GM13977 (cell line): ENCODE results near the gene CYCS.
A peak's percentile ranks its signal among the peaks of the same experiment; 100 is the strongest.
"Not testable (repeated sequence)": the region's sequence is repeated elsewhere in the genome, so short reads cannot be mapped to it uniquely, and the experiment has no call there.

Experiments used
- DNase-seq: peaks from one replicate; pipeline ENCODE4 v3.0.0; 2012; ENCODE audit warnings: low spot score
- CTCF ChIP-seq: IDR thresholded peaks from 2 replicates; pipeline ENCODE4 v1.5.1; 2012; ENCODE audit warnings: mild to moderate bottlenecking, control low read depth; ENCODE audit not compliant: insufficient read depth; ENCODE audit errors: extremely low read depth, missing control alignments
- in situ Hi-C: fragments of 300-500 bp; cut with MboI; formaldehyde crosslinking; loops from one replicate; pipeline ENCODE4 v1.12.0; 2022; ENCODE audit warnings: low sequenced_read_pairs, low pct_unique_long_range_greater_than_20kb, mixed read lengths, inconsistent platforms; ENCODE audit not compliant: unreplicated experiment

Gene CYCS

GRCh38 chr7:25091779-25092178, 33.3 kb downstream of the CYCS start:
- no peak for TF ChIP-seq CTCF
- in situ Hi-C loops, result no loop called here
- no peak for DNase-seq

- TF ChIP-seq CTCF, result no peak
- in situ Hi-C loops, result no loop called here
- DNase-seq, result no peak
These were observed 33.9 kb downstream of the CYCS start for GRCh38 chr7:25091176-25091575.

GRCh38 chr7:25090374-25090773, 34.7 kb downstream of the CYCS start:
- no peak for DNase-seq
- no peak for TF ChIP-seq CTCF
- in situ Hi-C loops, result no loop called here

GRCh38 chr7:25087855-25088254, 37.2 kb downstream of the CYCS start:
- TF ChIP-seq CTCF, result no peak
- in situ Hi-C loops, result no loop called here
- DNase-seq, result peak; percentile 42

GRCh38 chr7:25084821-25085220, 40.2 kb downstream of the CYCS start:
- no peak for DNase-seq
- in situ Hi-C loops, result no loop called here
- no peak for TF ChIP-seq CTCF

- in situ Hi-C loops, result no loop called here
- no peak for TF ChIP-seq CTCF
- no peak for DNase-seq
These were observed 41.9 kb downstream of the CYCS start for GRCh38 chr7:25083201-25083600.

GRCh38 chr7:25082041-25082440, 43.0 kb downstream of the CYCS start:
- in situ Hi-C loops, DNase-seq: not testable (repeated sequence)
